ENCODE measurements around the gene SRSF7.
A peak's percentile ranks its signal among the peaks of the same experiment; 100 is the strongest.
"Not testable (repeated sequence)": the region's sequence is repeated elsewhere in the genome, so short reads cannot be mapped to it uniquely, and the experiment has no call there.

The SRSF7 gene

GRCh38 chr2:38750891-38751595, at the start of gene SRSF7:
Gene SRSF7, minus strand, starts transcription at chr2:38751361. Its CDS starts 105 bp downstream, at chr2:38751256.
- peak; percentile 95 for DNase-seq (ENCODE audit: low spot score)

- no peak for DNase-seq (ENCODE audit: low spot score)
Measured at GRCh38 chr2:38797953-38798352, 46.8 kb upstream of the SRSF7 start.

DNA sequence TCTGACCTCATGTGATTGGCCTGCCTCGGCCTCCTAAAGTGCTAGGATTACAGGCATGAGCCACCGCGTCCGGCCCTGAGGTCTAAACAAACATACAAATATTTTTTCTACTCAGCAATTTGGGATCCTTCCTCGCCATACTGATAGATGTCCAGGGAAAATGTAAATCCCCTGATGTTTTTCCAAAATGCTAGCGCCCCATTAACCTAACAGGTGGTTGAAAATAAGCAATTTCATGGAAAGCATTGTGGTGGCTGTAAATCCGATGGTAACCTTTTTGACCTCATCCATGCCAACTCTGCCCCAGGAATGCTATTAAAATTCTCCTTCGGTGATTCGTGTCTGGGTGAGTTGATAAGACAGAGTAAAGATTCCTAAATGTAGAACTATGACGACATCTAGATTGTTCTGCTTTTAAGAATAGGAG, 46.1 kb upstream of the SRSF7 start:
- DNase-seq (ENCODE audit: low spot score) = no peak

GRCh38 chr2:38795016-38795415, 43.9 kb upstream of the SRSF7 start:
- not testable (repeated sequence) for DNase-seq (ENCODE audit: low spot score)

- no peak for DNase-seq (ENCODE audit: low spot score)
Measured at GRCh38 chr2:38794235-38794946, 43.2 kb upstream of the SRSF7 start.

DNA sequence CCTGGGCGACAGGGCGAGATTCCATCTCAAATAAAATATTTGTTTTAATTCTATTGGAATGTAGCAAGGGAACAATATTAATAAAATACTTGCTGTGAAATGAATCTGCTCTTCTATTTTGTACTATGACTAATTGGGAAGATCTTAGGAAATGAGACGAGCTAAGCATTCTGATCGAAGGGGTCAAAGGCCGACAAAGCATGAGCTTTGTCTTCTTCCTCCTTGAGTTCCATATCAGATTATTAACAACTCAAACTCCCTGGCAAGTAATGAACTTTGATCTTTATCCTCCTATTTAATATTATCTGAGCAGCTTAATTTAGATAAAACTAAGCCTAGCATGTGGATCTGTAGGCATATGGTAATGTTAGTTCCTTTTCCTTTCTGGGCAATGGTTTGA, 42.4 kb upstream of the SRSF7 start:
- no peak for DNase-seq (ENCODE audit: low spot score)

GRCh38 chr2:38792751-38793150, 41.6 kb upstream of the SRSF7 start:
- no peak for DNase-seq (ENCODE audit: low spot score)

DNA sequence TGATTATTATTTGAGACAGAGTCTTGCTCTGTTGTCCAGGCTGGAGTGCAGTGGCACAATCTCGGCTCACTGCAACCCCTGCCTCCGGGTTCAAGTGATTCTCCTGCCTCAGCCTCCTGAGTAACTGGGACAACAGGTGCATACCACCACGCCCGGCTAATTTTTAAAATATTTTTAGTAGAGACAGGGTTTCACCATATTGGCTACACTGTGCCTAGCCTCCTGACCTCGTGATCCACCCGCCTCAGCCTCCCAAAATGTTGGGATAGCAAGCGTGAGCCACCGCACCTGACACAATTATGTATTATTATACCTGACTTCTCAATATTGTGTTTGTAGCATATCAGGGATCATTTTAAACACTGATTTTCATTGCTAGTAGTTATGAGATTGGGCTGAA, 41.2 kb upstream of the SRSF7 start:
- DNase-seq (ENCODE audit: low spot score) = not testable (repeated sequence)

DNA sequence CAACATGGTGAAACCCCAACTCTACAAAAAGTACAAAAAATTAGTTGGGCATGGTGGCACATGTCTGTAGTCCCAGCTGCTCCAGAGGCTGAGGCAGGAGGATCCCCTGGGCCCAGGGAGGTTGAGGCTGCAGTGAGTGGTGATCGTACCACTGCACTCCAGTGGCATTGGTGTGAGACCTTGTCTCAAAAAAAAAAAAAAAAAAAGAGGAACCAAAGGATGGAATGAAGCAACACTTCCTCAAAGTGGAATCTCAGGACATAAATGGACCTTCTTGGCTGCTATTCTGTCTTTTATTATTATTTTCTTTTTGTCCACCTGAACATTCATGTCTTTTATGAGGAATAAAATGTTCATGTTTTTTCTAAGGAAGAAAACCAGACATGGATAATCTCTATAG, 40.6 kb upstream of the SRSF7 start:
- DNase-seq (ENCODE audit: low spot score) = no peak

GRCh38 chr2:38789691-38790090, 38.5 kb upstream of the SRSF7 start:
- no peak for DNase-seq (ENCODE audit: low spot score)

DNA sequence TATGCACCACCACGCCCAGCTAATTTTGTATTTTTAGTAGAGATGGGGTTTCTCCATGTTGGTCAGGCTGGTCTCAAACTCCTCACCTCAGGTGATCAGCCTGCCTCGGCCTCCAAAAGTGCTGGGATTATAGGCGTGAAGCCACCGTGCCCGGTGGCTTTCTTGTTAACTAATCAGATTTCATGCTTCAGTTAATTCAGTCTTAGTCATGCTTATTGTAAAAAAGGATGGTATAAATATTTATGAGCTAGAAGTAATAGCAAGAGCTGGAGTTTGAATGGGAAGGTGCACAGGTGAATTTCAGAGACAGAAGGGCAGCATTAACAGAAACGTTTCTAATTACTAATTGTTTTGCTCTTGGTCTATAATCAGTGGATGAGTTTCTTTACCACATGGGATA, 37.1 kb upstream of the SRSF7 start:
- DNase-seq (ENCODE audit: low spot score) = no peak

GRCh38 chr2:38783586-38783985, 32.4 kb upstream of the SRSF7 start:
- DNase-seq (ENCODE audit: low spot score) = no peak

DNA sequence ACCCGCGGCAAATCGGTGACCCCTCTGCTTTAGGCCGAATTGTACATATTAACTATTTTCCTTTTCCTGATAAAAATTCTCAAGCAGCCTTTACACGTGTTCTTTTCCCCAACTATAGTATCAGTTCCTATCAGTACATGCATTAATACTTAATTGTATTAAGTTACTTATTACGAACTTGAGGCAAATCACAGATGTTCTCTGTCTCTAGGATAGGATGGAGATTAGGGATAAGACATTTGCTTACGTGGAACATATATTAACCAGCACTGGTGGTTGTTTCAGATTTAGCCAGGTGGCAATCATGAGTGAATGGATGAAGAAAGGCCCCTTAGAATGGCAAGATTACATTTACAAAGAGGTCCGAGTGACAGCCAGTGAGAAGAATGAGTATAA, 27.5 kb upstream of the SRSF7 start:
- no peak for DNase-seq (ENCODE audit: low spot score)

GRCh38 chr2:38776531-38776930, 25.4 kb upstream of the SRSF7 start:
- DNase-seq (ENCODE audit: low spot score) = no peak

GRCh38 chr2:38775921-38776225, 24.7 kb upstream of the SRSF7 start:
- no peak for DNase-seq (ENCODE audit: low spot score)

DNA sequence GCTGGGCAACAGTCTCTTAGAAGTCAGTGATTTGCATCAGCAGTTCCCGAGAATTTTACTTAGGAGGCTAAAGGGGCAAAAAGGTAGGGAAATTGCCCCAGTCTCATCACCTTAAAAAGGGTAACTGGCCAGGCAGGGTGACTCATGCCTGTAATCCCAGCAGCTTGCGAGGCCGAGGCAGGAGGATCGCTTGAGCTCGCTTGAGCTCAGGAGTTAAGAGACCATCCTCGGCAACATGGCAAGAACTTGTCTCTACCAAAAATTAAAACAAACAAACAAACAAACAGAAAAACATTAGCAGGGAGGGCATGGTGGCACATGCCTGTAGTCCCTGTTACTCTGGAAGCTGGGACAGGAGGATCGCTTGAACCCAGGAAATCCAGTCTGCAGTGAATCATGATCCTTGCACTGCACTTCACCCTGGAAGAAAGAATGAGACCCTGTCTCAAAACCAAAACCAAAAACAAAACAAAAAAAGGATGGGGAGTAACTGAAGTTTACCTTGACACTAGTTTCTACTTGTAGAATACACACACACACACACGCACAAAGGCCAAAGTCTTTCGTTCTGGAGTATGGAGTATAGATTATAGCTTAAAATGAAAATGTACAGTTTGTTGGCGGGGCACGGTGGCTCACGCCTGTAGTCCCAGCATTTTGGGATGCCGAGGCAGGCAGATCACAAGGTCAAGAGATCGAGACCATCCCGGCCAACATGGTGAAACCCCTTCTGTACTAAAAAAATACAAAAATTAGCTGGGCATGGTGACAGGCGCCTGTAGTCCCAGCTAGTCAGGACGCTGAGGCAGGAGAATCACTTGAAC, 24.1 kb upstream of the SRSF7 start:
- DNase-seq (ENCODE audit: low spot score) = no peak

DNA sequence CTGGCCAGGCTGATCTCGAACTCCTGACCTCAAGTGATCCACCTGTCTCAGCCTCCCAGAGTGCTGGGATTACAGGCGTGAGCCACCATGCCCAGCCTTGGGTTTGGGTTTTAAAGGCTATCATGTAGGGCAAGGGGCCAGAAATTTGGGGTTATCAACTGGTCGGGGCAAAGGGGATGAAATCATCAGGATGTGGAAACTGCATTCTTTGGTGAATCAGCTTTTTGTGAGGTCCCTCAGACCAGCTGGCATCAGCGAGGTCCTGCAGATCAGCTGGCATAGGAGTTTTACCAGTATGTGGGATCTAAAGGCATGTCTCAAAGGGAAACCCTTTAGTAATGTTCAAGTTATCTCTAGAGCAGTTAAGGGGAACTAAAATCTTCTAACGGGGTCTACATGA, 20.5 kb upstream of the SRSF7 start:
- no peak for DNase-seq (ENCODE audit: low spot score)

GRCh38 chr2:38765551-38765950, 14.4 kb upstream of the SRSF7 start:
- no peak for DNase-seq (ENCODE audit: low spot score)

DNA sequence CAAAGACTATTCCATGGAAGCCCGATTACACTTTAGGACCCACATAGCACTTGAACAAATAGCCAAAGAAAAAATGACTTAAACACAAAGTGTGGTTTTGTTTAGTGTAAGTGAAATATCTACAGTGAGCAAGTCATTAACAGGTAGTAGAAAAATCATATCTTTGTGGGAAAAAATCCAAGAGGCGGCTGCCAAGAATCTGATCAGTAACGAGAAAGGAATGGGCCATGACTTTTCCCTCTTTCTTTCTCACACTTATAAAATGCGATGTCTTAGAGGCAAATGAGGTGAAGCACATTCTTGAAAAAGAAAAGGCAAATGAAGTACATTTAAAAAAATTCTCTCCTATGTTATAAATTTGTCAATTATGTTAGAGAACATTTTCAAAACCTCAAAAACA, 14.0 kb upstream of the SRSF7 start:
- no peak for DNase-seq (ENCODE audit: low spot score)

DNA sequence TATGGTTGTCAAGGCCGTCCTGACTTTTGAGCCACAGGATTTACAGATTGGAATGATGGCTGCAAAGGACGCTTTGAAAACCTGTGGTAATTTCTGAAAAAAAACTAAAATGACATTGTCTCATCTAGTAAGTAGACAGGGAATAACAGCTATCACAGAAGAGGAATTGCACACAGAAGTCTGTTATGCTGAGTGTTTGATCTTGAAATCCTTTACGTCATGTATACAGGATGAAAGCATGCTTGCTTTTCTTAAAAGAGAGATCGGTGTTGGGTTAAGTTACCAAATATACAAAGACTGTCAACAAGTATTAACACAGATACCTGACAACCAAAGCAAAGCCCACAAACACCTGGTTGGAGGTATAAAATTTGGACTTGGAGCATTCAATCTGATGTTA, 12.6 kb upstream of the SRSF7 start:
- DNase-seq (ENCODE audit: low spot score) = no peak

- no peak for DNase-seq (ENCODE audit: low spot score)
Measured at GRCh38 chr2:38763228-38763627, 12.1 kb upstream of the SRSF7 start.

GRCh38 chr2:38755891-38756290, 4.7 kb upstream of the SRSF7 start:
- not testable (repeated sequence) for DNase-seq (ENCODE audit: low spot score)

GRCh38 chr2:38754506-38754905, 3.3 kb upstream of the SRSF7 start:
- no peak for DNase-seq (ENCODE audit: low spot score)
